ENCODE results near the gene EXTL2.

The EXTL2 gene

DNA sequence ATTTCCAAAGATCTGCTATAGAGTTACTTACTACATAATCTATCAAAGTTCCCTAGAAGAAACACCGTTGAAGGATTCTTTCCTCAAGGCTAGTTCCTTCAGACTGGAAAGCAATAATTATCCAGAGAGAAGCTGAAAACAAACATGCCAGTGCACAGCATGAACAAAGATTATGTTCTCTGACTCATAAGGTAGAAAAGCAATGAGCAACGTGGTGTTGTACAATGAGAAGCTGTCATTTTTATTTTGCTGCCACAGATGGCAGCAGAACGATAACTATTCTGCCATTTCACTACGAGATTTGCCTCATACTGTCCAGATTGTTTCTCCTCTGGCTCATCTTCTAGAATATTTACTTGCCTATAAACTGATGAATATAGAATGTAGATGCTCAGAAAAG lies 10.7 kb downstream of the EXTL2 start:
- Histone ChIP-seq H3K27ac (no peak overlapping the region), H3K4me3 (no peak overlapping the region)
- DNase-seq (ENCODE audit: low spot score): no peak
- TF ChIP-seq, protein P1, sequence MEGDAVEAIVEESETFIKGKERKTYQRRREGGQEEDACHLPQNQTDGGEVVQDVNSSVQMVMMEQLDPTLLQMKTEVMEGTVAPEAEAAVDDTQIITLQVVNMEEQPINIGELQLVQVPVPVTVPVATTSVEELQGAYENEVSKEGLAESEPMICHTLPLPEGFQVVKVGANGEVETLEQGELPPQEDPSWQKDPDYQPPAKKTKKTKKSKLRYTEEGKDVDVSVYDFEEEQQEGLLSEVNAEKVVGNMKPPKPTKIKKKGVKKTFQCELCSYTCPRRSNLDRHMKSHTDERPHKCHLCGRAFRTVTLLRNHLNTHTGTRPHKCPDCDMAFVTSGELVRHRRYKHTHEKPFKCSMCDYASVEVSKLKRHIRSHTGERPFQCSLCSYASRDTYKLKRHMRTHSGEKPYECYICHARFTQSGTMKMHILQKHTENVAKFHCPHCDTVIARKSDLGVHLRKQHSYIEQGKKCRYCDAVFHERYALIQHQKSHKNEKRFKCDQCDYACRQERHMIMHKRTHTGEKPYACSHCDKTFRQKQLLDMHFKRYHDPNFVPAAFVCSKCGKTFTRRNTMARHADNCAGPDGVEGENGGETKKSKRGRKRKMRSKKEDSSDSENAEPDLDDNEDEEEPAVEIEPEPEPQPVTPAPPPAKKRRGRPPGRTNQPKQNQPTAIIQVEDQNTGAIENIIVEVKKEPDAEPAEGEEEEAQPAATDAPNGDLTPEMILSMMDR (IDR thresholded peaks at IDR 0.05): no peak

DNA sequence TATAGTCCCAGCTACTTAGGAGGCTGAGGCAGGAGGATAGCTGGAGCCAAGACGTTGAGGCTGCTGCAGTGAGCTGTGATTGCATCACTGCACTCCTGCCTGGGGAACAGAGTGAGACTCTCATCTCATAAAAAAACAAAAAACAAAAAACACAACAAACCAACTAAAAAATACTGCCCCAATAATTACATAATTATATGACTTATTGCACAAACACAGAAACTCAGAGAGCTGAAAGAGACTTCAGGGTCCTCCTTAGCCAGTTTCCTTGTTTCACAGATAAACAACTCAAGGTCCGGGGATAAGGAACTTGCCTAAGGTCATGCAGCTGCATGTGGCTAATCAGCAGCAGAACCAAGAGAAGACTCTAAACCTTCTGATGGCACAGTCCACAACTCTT lies 11.9 kb downstream of the EXTL2 start:
- H3K27ac ChIP-seq: no peak overlapping the region
- TF ChIP-seq, protein P1 (IDR thresholded peaks at IDR 0.05): no peak
- no peak for DNase-seq (ENCODE audit: low spot score)
- no peak overlapping the region for H3K4me3 ChIP-seq

DNA sequence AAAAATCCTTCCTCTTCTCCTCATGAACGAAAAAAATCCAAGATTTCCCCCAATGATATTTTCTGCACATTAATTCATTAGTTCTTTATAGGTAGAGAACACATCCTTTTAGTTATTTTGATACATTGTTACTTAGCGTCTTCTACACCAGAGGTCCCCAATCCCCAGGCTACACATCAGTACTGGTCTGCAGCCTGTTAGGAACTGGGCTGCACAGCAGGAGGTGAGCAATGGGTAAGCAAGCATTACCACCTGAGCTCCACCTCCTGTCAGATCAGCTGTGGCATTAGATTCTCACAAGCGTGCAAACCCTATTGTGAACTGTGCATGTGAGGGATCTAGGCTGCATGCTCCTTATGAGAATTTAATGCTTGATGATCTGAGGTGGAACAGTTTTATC lies 13.0 kb downstream of the EXTL2 start:
- TF ChIP-seq, protein P1 (IDR thresholded peaks at IDR 0.05): no peak
- H3K4me3 ChIP-seq: no peak overlapping the region
- no peak for DNase-seq (ENCODE audit: low spot score)

DNA sequence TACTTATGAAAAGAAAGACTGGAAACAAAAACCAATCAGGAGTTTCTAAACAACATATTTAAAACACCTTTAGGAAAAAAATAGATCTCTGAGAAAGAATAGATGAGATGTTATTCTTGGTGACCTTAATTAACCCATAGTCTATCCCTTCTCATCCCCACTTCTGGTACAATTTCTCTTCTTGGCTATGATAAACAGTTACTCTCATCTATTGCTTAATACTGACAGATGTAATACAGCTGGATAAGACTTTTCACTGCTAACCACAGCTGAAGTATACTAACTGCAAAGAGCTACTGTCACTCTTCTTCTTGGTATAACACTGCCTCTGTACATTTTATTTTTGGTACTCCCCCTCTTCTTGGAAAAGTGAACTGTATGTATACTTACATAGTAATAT lies 15.2 kb downstream of the EXTL2 start:
- TF ChIP-seq, protein P1 (IDR thresholded peaks at IDR 0.05): no peak
- H3K27ac ChIP-seq: no peak overlapping the region

More for the DNA sequence above, 13.0 kb downstream of the EXTL2 start:
- H3K27ac ChIP-seq: no peak overlapping the region

DNA sequence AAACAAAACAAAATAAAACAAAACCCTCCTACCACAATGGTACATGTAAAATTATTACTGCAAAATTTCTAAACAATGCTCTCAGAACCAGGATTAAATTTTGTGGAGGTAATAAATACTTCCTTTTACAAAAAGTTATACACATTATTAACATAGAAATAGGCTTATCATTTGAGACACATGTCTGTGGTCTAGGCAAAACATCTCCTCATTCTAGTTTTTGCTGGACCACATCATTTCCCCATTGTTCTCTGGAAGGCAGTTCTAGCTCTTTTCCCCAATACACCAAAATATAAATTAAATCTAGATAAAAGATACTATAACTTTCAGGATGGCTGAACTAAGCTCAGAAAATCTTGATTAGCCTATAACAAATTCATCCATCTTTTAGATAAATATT lies 18.4 kb downstream of the EXTL2 start:
- no peak overlapping the region for H3K4me3 ChIP-seq
- DNase-seq (ENCODE audit: low spot score): no peak
- no peak overlapping the region for H3K27ac ChIP-seq
- TF ChIP-seq, protein P1 (IDR thresholded peaks at IDR 0.05): no peak

More for the DNA sequence above, 15.2 kb downstream of the EXTL2 start:
- no peak for DNase-seq (ENCODE audit: low spot score)
- H3K4me3 ChIP-seq: no peak overlapping the region

DNA sequence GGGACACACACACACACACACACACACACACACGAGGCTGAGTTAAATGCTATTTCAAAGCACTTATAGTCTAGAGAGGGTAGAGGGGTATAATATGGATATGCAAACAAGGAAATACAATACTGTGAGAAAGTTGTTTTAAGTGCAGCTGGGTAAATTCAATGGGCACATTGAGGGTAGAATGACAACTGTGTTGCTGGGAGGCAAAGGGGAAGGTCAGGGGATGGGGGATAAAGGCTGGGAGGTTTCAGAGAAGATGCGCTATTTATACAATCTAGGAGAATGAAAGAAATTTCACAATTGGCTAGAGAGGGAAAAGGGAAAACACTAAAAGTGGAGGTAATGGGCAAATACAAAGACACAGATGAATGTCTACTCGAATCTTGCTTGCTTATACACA lies 19.4 kb downstream of the EXTL2 start:
- Histone ChIP-seq H3K4me3 (no peak overlapping the region), H3K27ac (no peak overlapping the region)
- TF ChIP-seq, protein P1 (IDR thresholded peaks at IDR 0.05): no peak
- DNase-seq (ENCODE audit: low spot score): no peak

DNA sequence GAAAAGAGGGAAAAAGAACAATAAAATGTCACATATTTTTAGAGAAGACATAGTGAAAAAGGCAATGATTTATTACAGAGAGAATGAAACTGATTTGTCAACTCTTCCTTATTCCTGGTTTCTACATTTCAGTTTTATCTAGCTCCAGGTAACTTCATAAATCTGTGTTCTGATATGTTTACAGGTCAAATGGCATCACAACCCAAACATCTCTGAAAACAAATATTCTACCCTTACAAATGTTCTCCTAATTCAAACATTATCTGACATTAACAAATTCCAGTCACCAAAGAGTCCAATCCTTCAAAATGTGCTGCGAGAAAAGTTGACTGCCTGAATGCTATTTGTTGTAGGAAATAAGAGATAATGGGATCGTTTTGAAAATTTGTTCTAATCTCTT lies 20.2 kb downstream of the EXTL2 start:
- Histone ChIP-seq H3K27ac (no peak overlapping the region), H3K4me3 (no peak overlapping the region)
- TF ChIP-seq, protein P1 (IDR thresholded peaks at IDR 0.05): no peak
- DNase-seq (ENCODE audit: low spot score): no peak

Data from coronary artery (tissue), 2 donors.